HUES6 (cell line): ENCODE data around the gene IL16.

Experiments used
- H3K27ac ChIP-seq: 2 replicates; pipeline ENCODE4 v1.7.0; 2013; ENCODE audit warnings: low read depth, mild to moderate bottlenecking, low read length, inconsistent platforms
- H3K27me3 ChIP-seq: 2 replicates; pipeline ENCODE4 v1.6.1; 2013; ENCODE audit warnings: low read length; ENCODE audit not compliant: control insufficient read depth, insufficient read depth
- H3K36me3 ChIP-seq: 2 replicates; pipeline ENCODE4 v1.6.1; 2013; ENCODE audit warnings: low read length; ENCODE audit not compliant: control insufficient read depth, insufficient read depth
- H3K4me1 ChIP-seq: 2 replicates; pipeline ENCODE4 v1.6.1; 2013; ENCODE audit warnings: low read length; ENCODE audit not compliant: control insufficient read depth, insufficient read depth
- H3K4me3 ChIP-seq: 2 replicates; pipeline ENCODE4 v1.5.1; 2013; ENCODE audit warnings: low read depth, low read length
- H3K9ac ChIP-seq: one replicate; pipeline ENCODE4 v1.6.1; 2013; ENCODE audit warnings: mild to moderate bottlenecking, low read length
- H3K9me3 ChIP-seq: 2 replicates; pipeline ENCODE4 v1.6.1; 2013; ENCODE audit warnings: low read depth, low read length; ENCODE audit not compliant: control insufficient read depth, insufficient read depth

Gene IL16

DNA sequence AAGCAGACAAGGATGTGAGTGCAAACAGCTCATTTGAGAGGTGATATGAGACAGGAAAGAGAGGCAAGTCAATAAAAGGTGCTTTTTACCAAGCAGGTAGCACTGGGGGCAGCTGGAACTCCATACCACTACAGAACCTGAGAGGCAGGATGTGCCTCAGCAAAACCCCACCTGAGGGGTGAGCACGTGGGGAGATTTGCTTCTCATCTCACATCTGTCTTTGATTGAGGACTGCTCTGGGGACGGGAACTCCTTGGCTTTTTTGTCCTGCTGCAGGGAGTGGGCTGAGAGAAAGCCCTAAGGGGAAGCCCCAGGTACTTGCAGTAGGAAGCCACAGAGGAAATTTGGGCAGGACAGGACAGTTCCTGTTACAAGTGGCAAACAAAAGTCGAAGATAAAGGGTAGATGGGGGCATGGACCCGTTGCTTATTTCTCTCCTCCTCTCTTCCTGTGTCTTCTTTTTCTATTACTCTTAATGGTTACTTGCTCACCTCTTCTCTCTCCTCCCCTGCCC is 35.5 kb upstream of the IL16 start:
- H3K4me1 ChIP-seq: no peaks in the 10 kb centered on the region
- H3K36me3 ChIP-seq: no peaks in the 10 kb centered on the region
- H3K9ac ChIP-seq: no peak overlapping the region
- H3K4me3 ChIP-seq: no peak overlapping the region
- H3K27ac ChIP-seq: no peak overlapping the region
- no peaks in the 10 kb centered on the region for H3K9me3 ChIP-seq
- no peaks in the 10 kb centered on the region for H3K27me3 ChIP-seq

DNA sequence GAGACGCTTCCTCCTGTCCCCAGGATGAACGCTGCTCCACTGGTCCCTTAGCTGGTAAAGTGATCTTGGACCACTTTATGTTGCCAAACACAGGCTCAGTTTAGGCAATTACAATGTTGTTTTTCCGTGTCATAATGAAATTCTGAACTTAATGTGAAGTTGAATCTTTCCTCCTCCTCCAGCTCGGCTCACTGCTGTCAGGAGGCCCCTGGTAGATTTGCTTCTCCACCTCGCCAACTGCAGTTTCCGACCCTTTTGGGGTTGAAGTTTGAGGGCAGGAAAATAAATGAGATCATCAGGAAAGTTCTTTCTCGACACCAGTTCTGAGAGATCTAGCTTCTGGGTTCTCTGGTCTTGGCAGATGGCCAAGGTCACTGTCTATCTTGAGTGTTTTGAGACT is 34.8 kb upstream of the IL16 start:
- H3K27ac ChIP-seq: no peak overlapping the region
- no peaks in the 10 kb centered on the region for H3K4me1 ChIP-seq
- H3K27me3 ChIP-seq: no peaks in the 10 kb centered on the region
- no peaks in the 10 kb centered on the region for H3K36me3 ChIP-seq
- no peaks in the 10 kb centered on the region for H3K9me3 ChIP-seq
- H3K9ac ChIP-seq: no peak overlapping the region
- H3K4me3 ChIP-seq: no peak overlapping the region

DNA sequence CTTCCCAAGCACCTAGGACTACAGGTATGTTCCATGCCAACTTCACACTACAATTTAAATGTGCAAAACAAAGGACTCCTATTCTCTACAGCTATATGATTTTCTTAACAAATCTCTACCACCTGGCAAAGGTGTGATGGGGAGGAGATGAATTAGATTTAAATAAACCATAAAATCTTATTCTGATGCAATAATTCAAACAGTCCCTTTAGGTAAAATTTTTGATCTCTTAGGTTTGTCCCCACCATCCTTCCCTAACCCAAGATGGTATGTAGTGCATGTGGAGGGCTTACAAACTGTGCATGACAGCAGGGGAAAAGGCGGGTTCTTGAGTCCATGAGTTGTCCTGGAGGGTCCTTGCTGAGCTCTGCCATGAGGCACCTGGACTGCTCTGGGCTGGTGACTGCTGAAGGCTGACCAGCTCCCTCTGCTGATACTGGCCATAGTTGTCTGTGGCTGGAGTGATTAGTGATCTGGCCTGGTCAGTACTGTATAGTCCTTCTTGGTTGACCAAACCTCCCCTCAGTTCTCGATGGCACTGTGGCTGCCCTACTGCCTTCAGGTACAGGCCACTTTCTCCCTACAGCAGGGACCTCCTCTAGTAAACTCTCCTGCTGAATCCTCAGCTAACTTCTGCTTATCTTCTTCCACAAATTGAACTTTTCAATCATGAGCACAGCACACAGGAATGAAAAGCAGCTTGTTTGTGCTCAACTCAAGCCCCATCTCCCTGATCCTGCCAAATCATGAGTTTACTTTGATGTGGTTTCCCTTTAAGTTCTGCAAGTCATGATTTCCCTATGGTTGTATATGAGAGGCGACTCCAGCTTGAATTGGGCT is 32.5 kb upstream of the IL16 start:
- H3K27me3 ChIP-seq: no peaks in the 10 kb centered on the region
- H3K27ac ChIP-seq: no peak overlapping the region

DNA sequence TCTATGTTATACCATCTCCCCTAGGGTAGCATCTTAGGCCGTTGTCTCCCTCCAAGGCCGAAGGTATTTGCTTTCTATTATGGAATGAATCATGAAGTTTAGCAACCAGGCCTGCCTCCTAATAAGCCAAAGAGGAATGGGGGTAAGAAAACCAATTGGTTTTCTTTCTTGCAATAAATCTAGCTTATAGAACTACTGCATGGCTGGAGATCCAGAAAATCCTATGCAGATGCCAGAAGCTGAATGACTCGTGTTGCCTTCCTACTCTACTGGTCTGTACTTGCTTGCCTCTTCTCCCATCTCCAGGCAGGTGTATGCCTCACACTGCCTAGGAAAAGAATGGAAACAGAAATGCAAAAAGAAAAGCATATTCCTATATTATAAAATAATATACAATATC is 31.1 kb upstream of the IL16 start:
- no peaks in the 10 kb centered on the region for H3K4me1 ChIP-seq
- H3K36me3 ChIP-seq: no peaks in the 10 kb centered on the region
- no peaks in the 10 kb centered on the region for H3K9me3 ChIP-seq
- no peaks in the 10 kb centered on the region for H3K27me3 ChIP-seq
- H3K9ac ChIP-seq: no peak overlapping the region
- H3K27ac ChIP-seq: no peak overlapping the region
- H3K4me3 ChIP-seq: no peak overlapping the region

More for the DNA sequence above, 32.5 kb upstream of the IL16 start:
- no peak overlapping the region for H3K4me3 ChIP-seq
- H3K4me1 ChIP-seq: no peaks in the 10 kb centered on the region
- H3K36me3 ChIP-seq: no peaks in the 10 kb centered on the region
- H3K9me3 ChIP-seq: no peaks in the 10 kb centered on the region
- H3K9ac ChIP-seq: no peak overlapping the region

DNA sequence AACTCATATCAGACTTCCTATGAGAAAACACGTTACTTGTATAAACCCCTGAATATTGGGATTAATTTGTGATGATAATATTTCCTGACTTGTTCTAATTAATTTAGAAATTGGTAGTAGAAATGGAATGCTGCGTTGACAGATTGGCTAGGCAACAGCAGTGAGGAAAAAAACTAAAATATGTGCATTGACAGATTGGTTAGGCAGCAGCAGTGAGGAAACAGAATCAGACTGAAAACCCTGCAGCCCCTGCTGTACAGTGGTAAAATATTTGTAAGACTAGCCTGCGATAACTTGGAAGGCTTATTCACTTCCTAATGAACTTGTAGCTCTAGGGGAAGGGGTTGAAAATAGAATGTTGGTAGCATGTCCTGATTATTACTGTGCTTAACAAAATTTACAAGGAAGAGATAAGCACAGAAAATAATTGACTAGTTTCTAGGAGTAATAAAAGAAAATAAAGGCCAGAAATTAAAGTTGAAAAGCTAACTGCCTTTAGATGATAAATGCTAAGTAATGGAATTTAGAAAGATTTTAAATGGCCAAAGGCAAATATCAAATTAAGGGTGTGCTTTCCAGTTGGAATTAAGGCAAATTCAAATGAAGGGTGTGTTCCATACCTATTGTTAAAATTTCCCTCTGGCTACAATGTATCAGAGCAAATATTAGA is 29.9 kb upstream of the IL16 start:
- Histone ChIP-seq H3K9ac (no peak overlapping the region), H3K36me3 (no peaks in the 10 kb centered on the region), H3K27me3 (no peaks in the 10 kb centered on the region; the same call in 1 of the 2 replicates), H3K9me3 (no peaks in the 10 kb centered on the region), H3K4me1 (no peaks in the 10 kb centered on the region), H3K4me3 (no peak overlapping the region), H3K27ac (no peak overlapping the region)

DNA sequence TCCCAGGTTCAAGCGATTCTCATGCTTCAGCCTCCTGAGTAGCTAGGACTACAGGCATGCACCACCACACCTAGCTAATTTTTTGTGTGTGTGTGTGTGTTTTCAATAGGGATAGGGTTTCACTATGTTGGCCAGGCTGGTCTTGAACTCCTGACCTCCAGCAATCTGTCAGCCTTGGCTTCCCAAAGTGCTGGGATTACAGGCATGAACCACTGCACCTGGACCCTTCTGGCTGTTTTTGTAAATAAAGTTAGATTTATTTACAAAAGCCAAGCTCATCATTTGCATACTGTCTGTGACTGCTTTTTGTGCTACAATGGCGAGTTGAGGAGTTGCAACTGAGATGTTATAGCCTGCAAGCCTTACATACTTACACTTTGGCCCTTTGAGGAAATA is 28.6 kb upstream of the IL16 start:
- Histone ChIP-seq H3K4me3 (no peak overlapping the region), H3K4me1 (no peaks in the 10 kb centered on the region), H3K27ac (no peak overlapping the region), H3K27me3 (no peaks in the 10 kb centered on the region; the same call in 1 of the 2 replicates), H3K9ac (no peak overlapping the region), H3K36me3 (no peaks in the 10 kb centered on the region), H3K9me3 (no peaks in the 10 kb centered on the region)

DNA sequence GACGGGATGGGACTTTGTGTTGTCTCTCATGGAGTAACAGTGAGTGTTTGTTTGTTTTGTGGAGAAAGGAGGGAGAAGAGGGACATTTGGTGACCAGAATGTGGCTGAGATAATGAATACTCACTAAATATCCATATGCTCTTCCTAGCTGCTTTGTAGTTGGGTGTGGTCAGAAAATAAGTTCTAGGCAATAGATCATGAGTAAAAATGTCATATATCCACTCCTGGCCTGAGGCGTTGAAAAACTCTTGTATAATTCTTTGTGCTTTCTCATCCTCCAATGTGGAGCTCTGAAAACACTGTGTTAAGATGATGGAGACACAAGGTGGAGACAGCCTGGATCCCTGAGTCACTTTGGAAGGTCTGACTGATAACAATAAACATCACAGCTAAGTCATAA is 28.0 kb upstream of the IL16 start:
- Histone ChIP-seq H3K27ac (no peak overlapping the region), H3K9ac (no peak overlapping the region), H3K27me3 (no peaks in the 10 kb centered on the region; the same call in 1 of the 2 replicates), H3K36me3 (no peaks in the 10 kb centered on the region), H3K4me3 (no peak overlapping the region), H3K4me1 (no peaks in the 10 kb centered on the region), H3K9me3 (no peaks in the 10 kb centered on the region)

DNA sequence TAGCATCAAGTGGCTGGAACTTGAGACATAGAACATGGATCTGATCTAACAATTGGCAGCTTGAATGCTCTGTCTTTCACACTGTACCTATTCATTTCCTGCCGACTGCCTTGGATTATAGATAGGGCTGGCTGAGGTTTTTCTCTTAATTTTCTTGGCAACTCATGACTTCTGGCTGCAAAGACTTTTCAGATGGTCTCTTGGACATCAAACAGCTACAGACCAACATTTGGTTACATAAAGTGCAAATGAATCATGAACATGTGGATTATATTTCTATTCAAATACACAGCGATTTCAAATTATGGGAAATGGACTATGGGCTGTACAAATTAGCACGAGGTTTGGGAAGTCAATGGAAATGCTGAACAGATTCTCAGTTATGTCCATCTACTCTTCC is 26.2 kb upstream of the IL16 start:
- H3K36me3 ChIP-seq: no peaks in the 10 kb centered on the region
- H3K9me3 ChIP-seq: no peaks in the 10 kb centered on the region
- no peak overlapping the region for H3K9ac ChIP-seq
- no peak overlapping the region for H3K27ac ChIP-seq
- no peaks in the 10 kb centered on the region; the same call in 1 of the 2 replicates for H3K27me3 ChIP-seq
- no peak overlapping the region for H3K4me3 ChIP-seq
- no peaks in the 10 kb centered on the region for H3K4me1 ChIP-seq

DNA sequence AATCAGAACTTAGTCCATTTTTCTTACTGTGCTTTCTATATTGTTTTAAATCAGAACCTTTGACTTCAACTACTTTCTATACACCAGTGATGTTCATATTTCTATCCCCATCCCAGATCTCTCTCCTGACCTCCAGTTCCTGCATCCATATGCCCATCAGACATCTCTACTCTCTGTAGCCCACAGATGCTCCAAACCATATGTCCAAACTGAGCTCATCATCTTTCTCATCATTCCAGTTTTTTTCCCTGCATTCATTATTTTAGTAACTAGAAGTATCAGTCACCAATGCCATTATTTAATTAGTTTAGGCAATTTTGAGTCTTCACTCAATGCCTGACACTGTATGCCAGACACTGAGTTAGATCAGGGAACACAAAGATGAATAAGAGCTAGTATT is 25.4 kb upstream of the IL16 start:
- Histone ChIP-seq H3K4me1 (no peaks in the 10 kb centered on the region), H3K4me3 (no peak overlapping the region), H3K27me3 (no peaks in the 10 kb centered on the region; the same call in 1 of the 2 replicates), H3K9ac (no peak overlapping the region), H3K27ac (no peak overlapping the region), H3K9me3 (no peaks in the 10 kb centered on the region), H3K36me3 (no peaks in the 10 kb centered on the region)

DNA sequence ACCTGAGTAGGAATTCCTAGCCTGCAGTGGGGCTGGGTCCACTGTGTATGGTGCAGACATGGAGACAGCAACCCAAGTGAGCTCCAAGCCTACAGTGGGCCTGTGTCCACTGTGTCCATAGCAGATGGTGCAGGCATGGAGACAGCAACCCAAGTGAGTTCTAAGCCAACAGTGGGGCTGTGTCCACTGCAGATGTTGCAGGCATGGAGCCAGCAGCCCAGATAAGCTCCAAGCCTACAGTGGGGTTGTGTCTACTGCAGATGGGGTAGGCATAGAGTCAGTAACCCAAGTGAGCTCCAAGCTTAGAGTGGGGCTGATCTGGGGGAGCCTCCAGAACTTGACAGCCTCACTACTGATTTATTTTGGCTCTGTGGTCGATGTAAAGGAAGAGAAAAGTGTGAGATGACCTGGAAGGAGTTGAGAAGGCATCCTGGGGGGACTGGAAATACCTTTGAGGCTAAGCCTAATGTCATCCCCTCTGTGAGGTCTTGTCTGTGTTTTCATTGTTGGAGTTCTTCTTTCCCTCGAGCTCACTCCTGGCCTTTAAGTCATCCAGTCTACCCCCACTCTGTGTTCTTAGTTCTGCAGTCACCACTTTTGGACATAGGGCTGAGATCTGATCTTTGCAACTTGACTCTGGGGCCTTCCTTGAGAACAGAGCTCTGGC is 22.4 kb upstream of the IL16 start:
- H3K36me3 ChIP-seq: no peaks in the 10 kb centered on the region
- no peak overlapping the region for H3K27ac ChIP-seq

More for the DNA sequence above, 22.4 kb upstream of the IL16 start:
- no peak overlapping the region for H3K4me3 ChIP-seq
- H3K27me3 ChIP-seq: no peaks in the 10 kb centered on the region; the same call in 1 of the 2 replicates
- no peak overlapping the region for H3K9ac ChIP-seq
- no peaks in the 10 kb centered on the region for H3K4me1 ChIP-seq
- H3K9me3 ChIP-seq: no peaks in the 10 kb centered on the region
